Measurements from ENCODE around the gene RFLNA. TPM values are rescaled to one million over a fixed set of nuclear protein-coding genes. Genes with fewer than 3 reads are reported as not detected.

RFLNA gene
- total RNA-seq, 2 experiments from 2014 or later, result not detected

DNA sequence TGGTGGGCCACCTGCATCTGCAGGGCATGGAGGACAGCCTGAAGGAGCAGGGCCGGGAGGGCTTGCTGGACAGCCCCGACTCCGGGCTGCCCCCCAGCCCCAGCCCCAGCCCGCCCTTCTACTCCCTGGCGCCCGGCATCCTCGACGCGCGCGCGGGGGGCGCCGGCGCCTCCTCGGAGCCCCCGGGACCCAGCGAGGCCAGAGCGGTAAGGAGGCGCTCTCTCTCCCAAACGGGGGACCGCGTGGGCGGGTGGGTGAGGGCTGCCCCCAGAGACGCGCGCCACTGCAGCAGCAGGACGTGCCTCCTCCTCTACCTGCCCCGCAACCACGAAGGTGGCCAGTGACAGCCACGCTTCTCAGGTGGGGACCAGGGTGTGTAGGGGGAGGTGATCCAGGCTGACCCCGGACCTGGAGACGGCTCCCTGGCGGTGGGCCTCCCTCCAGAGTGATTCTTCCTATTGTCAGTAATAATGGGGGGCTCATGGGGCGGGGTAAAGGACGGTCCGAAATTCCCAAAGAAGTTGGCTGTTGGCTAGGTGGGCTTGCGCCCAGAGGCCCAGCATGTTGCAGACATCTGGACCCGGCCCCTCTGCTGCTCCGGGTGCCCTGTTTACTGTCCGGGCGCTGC lies 652 bp downstream of the RFLNA start:
- intact Hi-C loops (cut with DNase I, micrococcal nuclease), result no loop called here
- no peak overlapping the region for H3K27ac ChIP-seq (ENCODE audit: low read depth in 1 of 2, low read length in 2 of 2)
- H3K36me3 ChIP-seq (ENCODE audit: insufficient read depth, low read length), result no peaks in the 10 kb centered on the region
- POLR2A ChIA-PET, result no interaction called here
- H3K4me3 ChIP-seq (ENCODE audit: low read length), result no peak overlapping the region
- Mint-ChIP-seq H3K4me1 (ENCODE audit: low read depth) (peaks cover 4% of the 10 kb centered on the region), H3K27ac (no peak overlapping the region), H3K27me3 (peaks cover 60% of the 10 kb centered on the region), H3K36me3 (ENCODE audit: low read depth) (no peaks in the 10 kb centered on the region), H3K9me3 (no peaks in the 10 kb centered on the region), H3K4me3 (no peak overlapping the region)
- no peaks in the 10 kb centered on the region for H3K4me1 ChIP-seq (ENCODE audit: insufficient read depth, low read length)
- ATAC-seq (ENCODE audit: poor library complexity), result no peak
- no peaks in the 10 kb centered on the region for H3K9me3 ChIP-seq (ENCODE audit: control insufficient read depth in 1 of 2, insufficient read depth in 1 of 2, low read length in 2 of 2)
- TF ChIP-seq, protein P1, sequence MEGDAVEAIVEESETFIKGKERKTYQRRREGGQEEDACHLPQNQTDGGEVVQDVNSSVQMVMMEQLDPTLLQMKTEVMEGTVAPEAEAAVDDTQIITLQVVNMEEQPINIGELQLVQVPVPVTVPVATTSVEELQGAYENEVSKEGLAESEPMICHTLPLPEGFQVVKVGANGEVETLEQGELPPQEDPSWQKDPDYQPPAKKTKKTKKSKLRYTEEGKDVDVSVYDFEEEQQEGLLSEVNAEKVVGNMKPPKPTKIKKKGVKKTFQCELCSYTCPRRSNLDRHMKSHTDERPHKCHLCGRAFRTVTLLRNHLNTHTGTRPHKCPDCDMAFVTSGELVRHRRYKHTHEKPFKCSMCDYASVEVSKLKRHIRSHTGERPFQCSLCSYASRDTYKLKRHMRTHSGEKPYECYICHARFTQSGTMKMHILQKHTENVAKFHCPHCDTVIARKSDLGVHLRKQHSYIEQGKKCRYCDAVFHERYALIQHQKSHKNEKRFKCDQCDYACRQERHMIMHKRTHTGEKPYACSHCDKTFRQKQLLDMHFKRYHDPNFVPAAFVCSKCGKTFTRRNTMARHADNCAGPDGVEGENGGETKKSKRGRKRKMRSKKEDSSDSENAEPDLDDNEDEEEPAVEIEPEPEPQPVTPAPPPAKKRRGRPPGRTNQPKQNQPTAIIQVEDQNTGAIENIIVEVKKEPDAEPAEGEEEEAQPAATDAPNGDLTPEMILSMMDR (IDR thresholded peaks at IDR 0.05), result no peak
- DNase-seq, result no peak
- CTCF ChIA-PET, result no interaction called here
- H3K27me3 ChIP-seq (ENCODE audit: control insufficient read depth in 1 of 2, insufficient read depth in 2 of 2, low read length in 2 of 2), result peaks cover 20 to 37% of the 10 kb centered on the region in 2 experiments

DNA sequence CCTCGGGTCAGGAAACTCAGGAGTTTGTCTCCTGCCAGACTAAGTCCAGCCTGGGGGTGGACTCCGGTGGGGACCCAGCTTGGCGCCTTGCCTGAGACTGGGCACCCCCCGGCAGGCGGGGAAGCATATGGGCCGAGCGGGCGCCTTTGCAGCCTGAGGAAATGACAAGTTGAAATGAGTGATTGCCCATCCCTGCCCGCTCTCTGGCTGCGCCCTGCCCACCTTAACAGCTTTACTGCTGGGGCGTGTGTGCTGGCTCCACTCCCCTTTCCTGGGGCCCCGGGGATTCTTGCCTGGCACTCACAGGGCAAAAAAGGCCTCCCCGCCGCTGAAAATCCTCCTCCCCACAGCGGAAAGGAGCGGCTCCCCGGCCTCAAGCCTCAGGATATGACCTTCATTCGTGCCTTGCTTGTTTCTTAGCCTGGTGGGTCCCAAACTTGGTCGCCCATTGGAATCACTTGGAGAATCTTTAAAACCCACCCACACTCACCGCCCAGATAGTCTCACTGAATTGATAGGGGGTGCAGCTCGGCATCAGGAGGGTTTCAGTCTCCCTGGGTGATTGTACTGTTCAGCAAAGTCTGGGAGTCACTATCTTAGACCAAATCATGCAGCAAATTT lies 1.5 kb downstream of the RFLNA start:
- no peak for ATAC-seq (ENCODE audit: poor library complexity)
- H3K4me3 ChIP-seq (ENCODE audit: low read length), result no peak overlapping the region
- POLR2A ChIA-PET, result no interaction called here

DNA sequence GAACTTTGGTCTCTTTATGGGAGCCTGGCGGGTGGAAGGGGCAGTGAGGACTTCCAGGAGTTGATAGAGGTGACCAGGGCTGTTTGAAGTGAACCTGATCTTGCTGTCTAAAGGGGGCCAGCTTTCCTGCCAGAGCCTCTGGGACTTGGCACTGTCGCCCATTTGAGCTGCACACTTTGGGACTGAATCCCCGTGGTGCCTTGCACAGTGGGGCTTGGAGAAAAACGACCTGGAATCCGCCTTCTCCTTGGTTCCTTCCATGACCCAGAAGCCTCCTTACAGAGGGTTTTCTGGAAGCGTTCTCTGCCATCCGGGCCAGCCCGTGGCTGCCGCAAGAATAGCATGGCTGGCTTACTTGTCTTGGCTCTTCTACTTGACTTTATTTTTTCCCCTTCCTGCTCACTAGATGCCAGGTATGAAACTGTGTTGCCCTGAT lies 2.0 kb downstream of the RFLNA start:
- POLR2A ChIA-PET, result no interaction called here
- no peaks in the 10 kb centered on the region for H3K9me3 Mint-ChIP-seq
- ATAC-seq (ENCODE audit: poor library complexity), result no peak
- H3K27me3 Mint-ChIP-seq, result peaks cover 59% of the 10 kb centered on the region
- Histone ChIP-seq H3K4me1 (ENCODE audit: insufficient read depth, low read length) (no peaks in the 10 kb centered on the region), H3K27me3 (ENCODE audit: control insufficient read depth in 1 of 2, insufficient read depth in 2 of 2, low read length in 2 of 2) (peaks cover 20 to 41% of the 10 kb centered on the region in 2 experiments), H3K36me3 (ENCODE audit: insufficient read depth, low read length) (no peaks in the 10 kb centered on the region), H3K27ac (ENCODE audit: low read depth in 1 of 2, low read length in 2 of 2) (no peak overlapping the region), H3K4me3 (ENCODE audit: low read length) (no peak overlapping the region), H3K9me3 (ENCODE audit: control insufficient read depth in 1 of 2, insufficient read depth in 1 of 2, low read length in 2 of 2) (no peaks in the 10 kb centered on the region)
- TF ChIP-seq, protein P1 (IDR thresholded peaks at IDR 0.05), result no peak
- CTCF ChIA-PET, result no interaction called here
- H3K4me1 Mint-ChIP-seq (ENCODE audit: low read depth), result peaks cover 4% of the 10 kb centered on the region
- H3K36me3 Mint-ChIP-seq (ENCODE audit: low read depth), result no peaks in the 10 kb centered on the region
- no peak overlapping the region for H3K4me3 Mint-ChIP-seq
- no peak overlapping the region for H3K27ac Mint-ChIP-seq
- intact Hi-C loops (cut with DNase I, micrococcal nuclease), result no loop called here
- DNase-seq, result no peak

More for the DNA sequence above, 1.5 kb downstream of the RFLNA start:
- Mint-ChIP-seq H3K27ac (no peak overlapping the region), H3K4me3 (no peak overlapping the region), H3K36me3 (ENCODE audit: low read depth) (no peaks in the 10 kb centered on the region), H3K9me3 (no peaks in the 10 kb centered on the region), H3K27me3 (peaks cover 61% of the 10 kb centered on the region), H3K4me1 (ENCODE audit: low read depth) (peaks cover 4% of the 10 kb centered on the region)
- no peak for DNase-seq
- TF ChIP-seq, protein P1 (IDR thresholded peaks at IDR 0.05), result no peak
- no peak overlapping the region for H3K27ac ChIP-seq (ENCODE audit: low read depth in 1 of 2, low read length in 2 of 2)
- H3K4me1 ChIP-seq (ENCODE audit: insufficient read depth, low read length), result no peaks in the 10 kb centered on the region
- CTCF ChIA-PET, result no interaction called here
- intact Hi-C loops (cut with DNase I, micrococcal nuclease), result no loop called here
- H3K36me3 ChIP-seq (ENCODE audit: insufficient read depth, low read length), result no peaks in the 10 kb centered on the region
- no peaks in the 10 kb centered on the region for H3K9me3 ChIP-seq (ENCODE audit: control insufficient read depth in 1 of 2, insufficient read depth in 1 of 2, low read length in 2 of 2)
- peaks cover 20 to 41% of the 10 kb centered on the region in 2 experiments for H3K27me3 ChIP-seq (ENCODE audit: control insufficient read depth in 1 of 2, insufficient read depth in 2 of 2, low read length in 2 of 2)

Measured in CD4-positive, alpha-beta T cell (primary cell).